Measurements from ENCODE around the gene MARCKSL1. TPM values are rescaled to one million over a fixed set of nuclear protein-coding genes. Genes with fewer than 3 reads are reported as not detected.

Gene MARCKSL1
- total RNA-seq, 1 donor from 2014 or later = 103 TPM

GRCh38 chr1:32352239-32352745, 16.3 kb upstream of the MARCKSL1 start:
- no peaks in the 10 kb centered on the region for H3K9me3 Mint-ChIP-seq (ENCODE audit: low read depth)
- DNase-seq (ENCODE audit: low spot score) = no peak
- peak overlapping the region; percentile 84 for H3K27ac Mint-ChIP-seq (ENCODE audit: unreplicated experiment)
- H3K36me3 Mint-ChIP-seq (ENCODE audit: low read depth) = peaks cover 10% of the 10 kb centered on the region
- H3K27me3 Mint-ChIP-seq (ENCODE audit: low read depth) = no peaks in the 10 kb centered on the region
- H3K4me3 Mint-ChIP-seq (ENCODE audit: unreplicated experiment) = peak overlapping the region; percentile 78
- no peak for TF ChIP-seq CTCF (IDR thresholded peaks at IDR 0.05)
- H3K4me1 Mint-ChIP-seq (ENCODE audit: low read depth) = peaks cover 41% of the 10 kb centered on the region

- Mint-ChIP-seq H3K27ac (ENCODE audit: unreplicated experiment) (peak overlapping the region; percentile 84), H3K36me3 (ENCODE audit: low read depth) (peaks cover 10% of the 10 kb centered on the region), H3K9me3 (ENCODE audit: low read depth) (no peaks in the 10 kb centered on the region), H3K4me3 (ENCODE audit: unreplicated experiment) (peak overlapping the region; percentile 78), H3K4me1 (ENCODE audit: low read depth) (peaks cover 41% of the 10 kb centered on the region), H3K27me3 (ENCODE audit: low read depth) (no peaks in the 10 kb centered on the region)
- peak; percentile 98 for DNase-seq (ENCODE audit: low spot score)
- TF ChIP-seq CTCF (IDR thresholded peaks at IDR 0.05) = no peak
These were observed 15.6 kb upstream of the MARCKSL1 start for GRCh38 chr1:32351399-32352238.

GRCh38 chr1:32350785-32351398, 14.9 kb upstream of the MARCKSL1 start:
- no peak for DNase-seq (ENCODE audit: low spot score)
- Mint-ChIP-seq H3K4me1 (ENCODE audit: low read depth) (peaks cover 41% of the 10 kb centered on the region), H3K27me3 (ENCODE audit: low read depth) (no peaks in the 10 kb centered on the region)

DNA sequence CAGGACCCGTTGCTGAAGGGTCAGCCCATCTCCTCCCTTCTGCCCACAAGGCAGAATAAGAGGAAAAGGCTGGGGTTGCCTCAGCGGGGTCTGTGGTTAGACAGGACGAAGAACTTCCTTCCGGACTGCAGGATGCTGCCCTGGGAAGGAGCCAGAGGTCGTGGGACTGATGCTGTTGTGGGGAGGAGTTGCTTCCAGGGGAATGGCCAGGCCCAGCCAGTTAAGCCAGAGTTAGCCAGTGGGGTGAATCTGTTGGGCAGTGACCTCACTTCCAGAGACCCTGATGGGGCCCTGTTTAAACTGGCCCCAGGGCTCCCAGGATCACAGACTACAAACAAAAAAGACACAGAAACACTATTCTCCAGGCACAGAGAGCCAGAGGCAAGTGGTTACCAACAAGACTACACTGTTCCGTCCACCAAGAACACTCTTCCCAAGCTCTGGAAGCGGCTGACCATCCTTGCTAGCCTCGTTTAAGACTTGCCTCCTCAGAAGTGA, 13.2 kb upstream of the MARCKSL1 start:
- no peak overlapping the region for H3K27ac Mint-ChIP-seq (ENCODE audit: unreplicated experiment)
- H3K9me3 Mint-ChIP-seq (ENCODE audit: low read depth) = no peaks in the 10 kb centered on the region
- no peak for DNase-seq (ENCODE audit: low spot score)
- H3K4me1 Mint-ChIP-seq (ENCODE audit: low read depth) = peaks cover 40% of the 10 kb centered on the region
- H3K36me3 Mint-ChIP-seq (ENCODE audit: low read depth) = peaks cover 2% of the 10 kb centered on the region
- no peaks in the 10 kb centered on the region for H3K27me3 Mint-ChIP-seq (ENCODE audit: low read depth)
- no peak overlapping the region for H3K4me3 Mint-ChIP-seq (ENCODE audit: unreplicated experiment)
- no peak for TF ChIP-seq CTCF (IDR thresholded peaks at IDR 0.05)

More at GRCh38 chr1:32350785-32351398, 14.9 kb upstream of the MARCKSL1 start:
- peak; percentile 82 for TF ChIP-seq CTCF (IDR thresholded peaks at IDR 0.05)
- Mint-ChIP-seq H3K9me3 (ENCODE audit: low read depth) (no peaks in the 10 kb centered on the region), H3K36me3 (ENCODE audit: low read depth) (peaks cover 10% of the 10 kb centered on the region), H3K4me3 (ENCODE audit: unreplicated experiment) (peak overlapping the region; percentile 78), H3K27ac (ENCODE audit: unreplicated experiment) (peak overlapping the region; percentile 81)

- H3K4me1 Mint-ChIP-seq (ENCODE audit: low read depth) = peaks cover 18% of the 10 kb centered on the region
- no peak for DNase-seq (ENCODE audit: low spot score)
- H3K27ac Mint-ChIP-seq (ENCODE audit: unreplicated experiment) = no peak overlapping the region
- H3K4me3 Mint-ChIP-seq (ENCODE audit: unreplicated experiment) = no peak overlapping the region
- H3K27me3 Mint-ChIP-seq (ENCODE audit: low read depth) = no peaks in the 10 kb centered on the region
- TF ChIP-seq CTCF (IDR thresholded peaks at IDR 0.05) = no peak
- H3K9me3 Mint-ChIP-seq (ENCODE audit: low read depth) = no peaks in the 10 kb centered on the region
- H3K36me3 Mint-ChIP-seq (ENCODE audit: low read depth) = no peaks in the 10 kb centered on the region
These were observed 10.6 kb upstream of the MARCKSL1 start for GRCh38 chr1:32346532-32347157.
